ENCODE data around the gene TET1. TPM values are rescaled to one million over a fixed set of nuclear protein-coding genes. Genes with fewer than 3 reads are reported as not detected.
"Not testable (repeated sequence)": the region's sequence is repeated elsewhere in the genome, so short reads cannot be mapped to it uniquely, and the experiment has no call there.

Gene TET1
- 0.35 and 3.1 TPM in 2 replicates for total RNA-seq

DNA sequence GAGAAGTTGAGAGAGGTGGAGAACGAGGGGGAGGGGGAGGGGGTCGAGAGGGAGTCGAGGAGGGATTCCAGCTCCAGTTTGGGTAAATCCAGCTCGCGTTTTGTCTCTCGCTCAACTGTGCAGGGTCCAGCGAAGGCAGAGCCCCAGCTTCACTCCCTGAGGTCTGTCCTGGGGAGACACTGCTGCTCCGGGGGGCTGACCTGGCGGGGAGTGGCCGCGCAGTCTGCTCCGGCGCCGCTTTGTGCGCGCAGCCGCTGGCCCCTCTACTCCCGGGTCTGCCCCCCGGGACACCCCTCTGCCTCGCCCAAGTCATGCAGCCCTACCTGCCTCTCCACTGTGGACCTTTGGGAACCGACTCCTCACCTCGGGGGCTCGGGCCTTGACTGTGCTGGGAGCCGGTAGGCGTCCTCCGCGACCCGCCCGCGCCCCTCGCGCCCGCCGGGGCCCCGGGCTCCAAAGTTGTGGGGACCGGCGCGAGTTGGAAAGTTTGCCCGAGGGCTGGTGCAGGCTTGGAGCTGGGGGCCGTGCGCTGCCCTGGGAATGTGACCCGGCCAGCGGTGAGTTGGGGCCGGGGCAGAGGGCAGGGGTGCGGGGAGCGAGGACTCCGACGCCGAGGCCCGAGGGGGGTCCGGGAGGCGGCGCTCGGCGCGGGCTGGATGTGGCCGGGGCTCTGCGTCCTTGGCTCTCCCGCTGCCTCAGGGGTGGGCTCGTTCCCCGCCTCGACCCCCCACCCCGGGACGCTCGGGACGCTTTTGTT, at the start of gene TET1:
TSS of gene TET1 (plus strand) at position 152 of the 757 bp plus-strand sequence. CDS start 12,002 bp downstream, outside the sequence.
- no peak for DNase-seq (ENCODE audit: low read depth)

DNA sequence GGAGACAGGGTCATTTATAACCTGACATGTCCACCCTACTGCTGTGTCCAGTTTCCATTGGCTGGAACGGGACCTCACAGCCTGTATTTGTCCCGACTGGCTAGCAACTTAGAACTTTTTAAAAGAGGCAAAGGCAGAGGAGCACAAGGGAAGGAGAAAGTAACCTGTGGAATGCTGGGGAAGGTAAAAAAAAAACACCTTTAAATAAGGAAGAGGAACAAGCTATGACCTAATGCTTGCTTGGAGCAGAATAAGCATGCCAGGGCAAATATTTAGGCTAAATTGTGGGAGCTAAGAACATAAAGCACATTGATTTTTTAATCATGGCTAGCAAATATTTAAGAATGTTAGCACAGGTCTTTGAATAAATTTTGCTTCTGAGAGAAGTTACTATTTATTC, 43.9 kb upstream of the TET1 start:
- not testable (repeated sequence) for DNase-seq (ENCODE audit: low read depth)

DNA sequence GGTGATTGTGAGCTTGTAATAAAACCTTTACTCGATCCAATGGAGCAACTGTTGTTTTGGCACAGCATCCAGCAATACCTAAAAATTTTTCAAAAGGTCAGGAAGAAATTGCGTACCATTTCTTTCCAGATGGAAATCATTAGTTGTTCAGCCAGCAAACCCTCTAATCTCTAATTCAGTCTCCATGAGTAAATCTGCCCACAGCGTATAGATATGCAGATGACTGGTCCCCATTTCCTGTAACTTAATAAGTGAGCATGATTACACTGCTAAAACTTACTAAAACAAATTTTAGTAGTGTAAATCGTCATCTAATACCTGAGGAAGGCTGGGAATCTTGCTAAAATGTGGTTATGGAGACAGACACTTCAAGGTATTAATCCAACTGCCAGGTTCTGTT, 43.4 kb upstream of the TET1 start:
- no peak for DNase-seq (ENCODE audit: low read depth)

DNA sequence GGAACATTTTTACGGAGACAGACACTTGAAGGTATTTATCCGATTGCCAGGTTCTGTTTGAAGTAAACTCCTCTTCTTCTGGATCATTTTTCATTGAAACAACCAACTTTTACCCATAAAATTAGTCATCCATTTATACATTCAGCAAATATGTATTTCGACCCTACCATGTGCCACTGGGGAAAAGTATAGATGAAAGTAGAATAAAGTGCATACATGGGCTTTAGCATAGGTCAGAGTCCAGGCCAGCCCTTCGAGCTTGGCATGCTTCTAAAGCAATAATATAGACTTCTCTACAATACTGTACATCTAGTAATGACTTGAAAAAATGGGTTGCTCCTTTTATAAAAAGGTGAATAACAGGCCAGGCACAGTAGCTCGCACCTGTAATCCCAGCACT, 42.9 kb upstream of the TET1 start:
- DNase-seq (ENCODE audit: low read depth): no peak

DNA sequence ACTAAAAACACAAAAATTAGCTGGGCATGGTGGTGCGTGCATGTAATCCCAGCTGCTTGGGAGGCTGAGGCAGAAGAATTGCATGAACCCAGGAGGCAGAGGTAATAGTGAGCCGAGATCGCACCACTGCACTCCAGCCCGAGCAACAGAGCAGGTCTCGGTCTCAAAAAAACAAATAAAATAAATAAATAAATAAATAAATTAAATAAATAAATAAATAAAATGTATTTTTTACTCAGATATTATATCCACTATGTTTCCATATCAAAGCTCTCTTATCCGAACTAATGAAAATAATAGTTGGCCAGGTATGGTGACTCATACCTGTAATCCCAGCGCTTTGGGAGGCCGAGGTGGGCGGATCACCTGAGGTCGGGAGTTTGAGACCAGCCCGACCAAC, 41.5 kb upstream of the TET1 start:
- DNase-seq (ENCODE audit: low read depth): not testable (repeated sequence)

DNA sequence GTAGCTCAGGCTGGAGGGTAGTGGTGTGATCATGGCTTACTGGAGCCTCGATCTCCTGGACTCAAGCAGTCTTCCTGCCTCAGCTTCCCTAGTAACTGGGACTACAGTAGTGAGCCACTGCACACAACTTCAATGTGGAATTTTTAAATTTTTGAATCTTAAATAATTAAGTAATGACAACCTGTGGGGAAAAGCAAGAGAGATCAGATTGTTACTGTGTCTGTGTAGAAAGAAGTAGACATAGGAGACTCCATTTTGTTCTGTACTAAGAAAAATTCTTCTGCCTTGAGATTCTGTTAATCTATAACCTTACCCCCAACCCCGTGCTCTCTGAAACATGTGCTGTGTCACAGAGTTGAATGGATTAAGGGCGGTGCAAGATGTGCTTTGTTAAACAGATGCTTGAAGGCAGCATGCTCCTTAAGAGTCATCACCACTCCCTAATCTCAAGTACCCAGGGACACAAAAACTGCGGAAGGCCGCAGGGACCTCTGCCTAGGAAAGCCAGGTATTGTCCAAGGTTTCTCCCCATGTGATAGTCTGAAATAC, 34.6 kb upstream of the TET1 start:
- DNase-seq (ENCODE audit: low read depth): not testable (repeated sequence)

DNA sequence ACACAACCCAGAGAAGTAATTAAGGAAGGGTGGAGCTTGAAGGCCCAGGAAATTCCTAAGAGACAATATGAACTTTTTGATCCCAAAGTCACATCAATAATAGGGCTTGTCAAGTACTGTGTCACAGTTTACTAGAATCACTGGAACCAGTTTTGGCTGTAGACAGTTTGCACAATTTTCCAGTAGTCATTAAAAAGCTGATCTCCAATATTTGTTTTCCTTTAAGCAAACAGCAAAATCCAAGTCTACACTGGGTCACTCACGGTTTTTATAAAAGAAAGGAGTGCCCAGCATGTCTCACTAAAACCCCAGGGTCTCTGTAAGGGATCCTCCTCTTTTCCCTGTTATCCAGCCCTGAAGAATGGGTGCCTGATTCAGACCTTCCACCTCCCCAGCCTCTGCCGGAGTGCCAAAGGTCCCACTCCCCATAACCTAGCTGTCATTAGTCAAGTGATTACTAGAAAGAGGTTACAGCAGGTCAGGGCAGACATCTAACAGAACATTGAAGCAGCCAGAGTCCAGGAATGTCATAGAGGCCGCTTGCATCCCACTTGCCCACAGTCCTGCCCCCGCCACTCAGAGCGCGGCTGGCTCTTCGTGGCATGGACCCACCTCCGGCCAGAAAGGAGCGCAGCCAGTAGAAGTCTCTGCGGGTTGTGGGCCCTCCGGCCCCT, 33.4 kb upstream of the TET1 start:
- DNase-seq (ENCODE audit: low read depth): peak; percentile 18

DNA sequence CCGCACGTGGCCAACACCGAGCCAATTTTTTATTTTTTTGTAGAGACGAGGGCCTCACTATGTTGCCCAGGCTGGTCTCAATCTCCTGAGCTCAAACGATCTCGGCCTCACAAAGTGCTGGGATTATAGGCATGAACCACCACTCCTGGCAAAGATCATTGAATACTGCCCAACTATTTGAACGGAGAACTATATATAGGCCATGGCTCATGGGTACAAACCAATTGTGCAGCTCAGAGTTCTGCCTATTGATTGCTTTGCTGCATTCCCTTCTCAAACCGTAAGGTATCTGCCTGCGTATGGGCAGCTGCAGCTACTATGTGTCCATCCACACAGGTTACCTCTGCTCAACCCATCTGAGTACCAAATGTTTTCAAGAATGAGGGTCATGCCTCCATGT, 23.2 kb upstream of the TET1 start:
- no peak for DNase-seq (ENCODE audit: low read depth)

DNA sequence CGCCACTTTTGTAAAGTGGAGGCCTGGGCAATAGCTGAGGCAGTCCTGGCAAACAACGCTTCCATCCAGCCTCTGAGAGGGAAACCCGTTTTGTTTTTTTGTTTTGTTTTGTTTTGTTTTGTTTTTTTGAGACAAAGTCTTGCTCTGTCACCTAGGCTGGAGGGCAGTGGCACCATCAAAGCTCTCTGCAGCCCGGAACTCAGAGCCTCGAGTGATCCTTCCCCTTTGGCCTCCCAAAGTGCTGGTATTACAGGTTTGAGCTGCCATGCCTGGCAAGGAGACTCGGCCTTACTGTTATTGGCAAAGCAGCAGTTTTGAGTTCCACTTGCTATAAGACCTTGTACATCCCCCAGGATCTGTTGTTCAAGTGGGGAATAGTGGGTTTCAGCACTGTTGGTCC, 22.3 kb upstream of the TET1 start:
- DNase-seq (ENCODE audit: low read depth): no peak

DNA sequence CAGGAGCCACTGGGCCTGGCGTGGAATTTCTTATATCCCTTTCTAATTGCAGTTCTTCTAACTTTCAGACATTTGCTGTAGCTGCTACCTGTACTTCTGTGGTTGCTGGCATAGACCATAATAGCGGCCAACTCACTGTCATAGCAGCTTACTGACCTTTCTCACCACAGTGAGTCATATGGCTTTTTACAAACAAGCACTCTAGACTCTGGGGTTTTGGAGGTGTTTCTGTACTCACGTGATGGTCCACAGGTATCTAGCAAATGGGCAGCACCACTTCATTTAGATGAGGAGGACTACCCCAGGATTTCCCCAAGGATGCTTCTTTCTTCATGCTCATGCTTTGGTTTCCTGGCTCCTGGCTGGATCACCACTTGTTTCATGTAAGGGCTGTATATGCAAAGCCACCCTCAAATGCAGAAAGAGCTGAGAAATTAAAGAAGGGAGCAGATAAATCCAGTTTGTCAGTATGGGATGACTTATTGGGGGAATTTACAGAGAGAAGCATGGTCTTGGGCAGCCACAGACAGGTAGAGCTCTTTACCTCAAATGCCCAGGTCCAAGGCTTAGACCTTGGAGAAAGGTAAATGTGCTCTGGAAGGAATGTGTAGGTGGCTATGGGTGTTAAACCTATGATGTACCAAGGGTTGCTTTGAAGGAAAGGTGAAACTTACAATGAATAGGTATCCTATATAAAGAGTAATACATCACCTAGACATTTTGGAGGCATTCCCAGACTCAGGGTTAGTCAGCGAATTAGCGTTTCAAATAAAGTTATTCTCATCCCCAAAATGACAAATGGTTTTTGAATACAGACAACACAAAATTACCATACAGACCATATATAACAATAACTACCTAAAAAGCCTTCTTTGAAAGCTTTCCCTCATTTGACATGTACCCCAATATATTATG, 16.9 kb upstream of the TET1 start:
- peak; percentile 90 for DNase-seq (ENCODE audit: low read depth)

DNA sequence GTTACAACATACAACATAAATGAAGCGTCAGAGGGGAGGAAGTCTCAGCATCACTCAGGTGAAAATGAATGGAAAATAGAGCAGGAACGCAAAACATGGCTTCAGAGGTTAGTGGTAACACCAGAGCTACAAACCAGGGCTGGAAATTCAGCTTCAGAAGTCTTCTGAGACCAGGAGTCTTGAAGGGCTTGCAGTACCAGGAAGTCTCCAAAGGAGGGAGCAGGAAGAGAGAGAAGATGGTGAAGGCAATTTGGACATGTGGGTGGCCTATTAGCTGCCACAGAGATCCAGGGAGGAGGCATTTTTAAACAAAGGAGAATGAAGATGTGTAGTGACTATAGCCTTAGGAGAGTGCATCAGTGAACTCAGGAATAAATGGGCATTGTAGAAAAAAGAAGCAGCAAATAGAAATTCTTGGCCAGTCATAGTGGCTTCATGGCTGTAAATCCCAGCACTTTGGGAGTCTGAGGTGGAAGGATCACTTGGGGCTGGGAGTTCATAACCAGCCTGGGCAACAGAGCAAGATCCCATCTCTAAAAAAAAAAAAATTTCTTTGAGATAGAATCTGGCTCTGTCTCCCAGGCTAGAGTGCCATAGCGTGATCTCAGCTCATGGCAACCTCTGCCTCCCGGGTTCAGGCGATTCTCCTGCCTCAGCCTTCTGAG, 9.3 kb upstream of the TET1 start:
- DNase-seq (ENCODE audit: low read depth): peak; percentile 80

DNA sequence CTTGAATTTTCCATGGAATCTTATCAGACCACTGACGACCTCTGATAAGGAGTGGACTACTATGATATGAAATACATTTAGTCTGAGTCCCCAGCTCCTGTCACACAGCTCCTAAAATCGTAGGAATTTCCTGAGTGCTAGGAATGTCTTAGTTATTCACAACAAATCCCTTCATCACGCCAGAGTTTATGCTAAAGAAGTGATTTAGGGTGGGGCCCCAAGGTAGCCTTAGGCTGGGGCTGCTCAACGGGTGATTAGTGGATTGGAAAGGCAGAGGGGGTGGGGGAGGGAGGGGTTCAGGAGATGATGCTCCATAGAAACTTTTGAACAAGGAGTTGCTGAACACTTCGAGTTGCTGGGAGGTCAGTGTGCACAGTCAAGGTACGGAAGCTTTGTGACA, 7.0 kb upstream of the TET1 start:
- DNase-seq (ENCODE audit: low read depth): peak; percentile 23

DNA sequence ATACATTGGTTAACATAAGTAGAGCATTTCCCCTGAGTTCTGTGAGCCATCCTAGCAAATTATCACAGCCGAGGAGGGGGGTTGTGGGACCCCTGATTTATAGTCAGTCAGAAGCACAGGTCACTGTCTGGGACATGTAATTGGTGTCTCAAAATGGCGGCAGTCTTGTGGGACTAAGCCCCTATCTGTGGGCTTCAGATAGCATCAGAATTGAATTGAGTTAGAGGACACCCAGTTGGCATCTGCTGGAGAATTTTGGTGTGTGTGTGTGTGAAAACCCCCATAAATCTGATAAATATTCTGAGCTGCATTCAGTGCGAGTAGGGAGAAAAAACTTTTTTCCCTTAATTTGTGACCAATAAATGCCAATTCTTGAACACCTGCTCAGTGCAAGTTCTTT, 6.5 kb upstream of the TET1 start:
- DNase-seq (ENCODE audit: low read depth): no peak

DNA sequence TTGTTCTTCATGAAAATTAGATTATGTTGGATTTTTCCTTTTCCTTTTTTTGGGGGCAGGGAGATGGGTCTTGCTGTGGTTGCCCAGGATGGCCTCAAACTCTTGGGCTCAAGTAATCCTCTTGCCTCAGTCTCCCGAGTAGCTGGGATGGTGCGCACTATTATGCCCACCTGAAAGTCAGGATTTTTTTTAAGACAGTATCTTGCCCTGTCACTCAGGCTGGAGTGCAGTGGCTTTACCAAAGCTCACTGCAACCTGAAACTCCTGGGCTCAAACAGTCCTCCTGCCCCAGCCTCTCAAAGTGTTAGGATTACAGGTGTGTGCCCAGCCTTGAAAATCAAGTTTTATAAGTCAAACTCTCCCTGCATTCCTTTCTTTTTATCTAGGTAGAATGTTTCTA, 1.7 kb upstream of the TET1 start:
- DNase-seq (ENCODE audit: low read depth): no peak

DNA sequence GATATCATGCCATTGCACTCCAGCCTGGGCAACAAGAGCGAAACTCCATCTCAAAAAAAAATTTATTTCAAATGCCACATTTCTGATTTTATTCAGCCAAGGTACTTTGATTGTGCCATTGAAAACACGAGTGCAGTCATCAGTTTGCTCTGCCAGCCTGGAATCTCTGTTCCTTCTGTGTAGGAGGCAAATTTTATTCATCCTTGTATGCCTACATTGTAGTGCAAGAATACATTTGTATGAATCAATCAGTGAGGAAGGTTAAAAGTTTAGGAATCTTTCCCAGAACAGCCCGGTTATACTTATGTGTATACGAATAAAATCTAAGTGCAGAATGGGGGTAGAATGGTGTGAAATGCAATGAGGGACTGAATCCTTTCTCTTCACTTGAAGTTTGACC, 886 bp upstream of the TET1 start:
- no peak for DNase-seq (ENCODE audit: low read depth)

DNA sequence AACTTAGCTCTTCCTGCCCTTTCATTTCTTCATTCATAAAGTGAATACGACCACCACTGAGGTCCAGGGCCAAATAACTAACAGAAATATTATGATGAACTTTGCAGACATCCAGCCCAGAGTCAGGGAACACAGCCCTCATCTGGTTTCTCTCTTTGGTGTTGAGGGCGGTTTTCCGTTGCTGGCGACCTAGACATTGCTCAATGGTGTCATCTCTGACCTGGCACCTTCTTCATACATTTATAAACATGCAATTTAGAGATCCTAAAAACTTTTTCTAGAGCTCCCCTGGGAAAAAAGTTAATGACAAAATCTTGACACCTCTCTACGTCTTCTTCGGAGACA, 324 bp upstream of the TET1 start:
- no peak for DNase-seq (ENCODE audit: low read depth)

DNA sequence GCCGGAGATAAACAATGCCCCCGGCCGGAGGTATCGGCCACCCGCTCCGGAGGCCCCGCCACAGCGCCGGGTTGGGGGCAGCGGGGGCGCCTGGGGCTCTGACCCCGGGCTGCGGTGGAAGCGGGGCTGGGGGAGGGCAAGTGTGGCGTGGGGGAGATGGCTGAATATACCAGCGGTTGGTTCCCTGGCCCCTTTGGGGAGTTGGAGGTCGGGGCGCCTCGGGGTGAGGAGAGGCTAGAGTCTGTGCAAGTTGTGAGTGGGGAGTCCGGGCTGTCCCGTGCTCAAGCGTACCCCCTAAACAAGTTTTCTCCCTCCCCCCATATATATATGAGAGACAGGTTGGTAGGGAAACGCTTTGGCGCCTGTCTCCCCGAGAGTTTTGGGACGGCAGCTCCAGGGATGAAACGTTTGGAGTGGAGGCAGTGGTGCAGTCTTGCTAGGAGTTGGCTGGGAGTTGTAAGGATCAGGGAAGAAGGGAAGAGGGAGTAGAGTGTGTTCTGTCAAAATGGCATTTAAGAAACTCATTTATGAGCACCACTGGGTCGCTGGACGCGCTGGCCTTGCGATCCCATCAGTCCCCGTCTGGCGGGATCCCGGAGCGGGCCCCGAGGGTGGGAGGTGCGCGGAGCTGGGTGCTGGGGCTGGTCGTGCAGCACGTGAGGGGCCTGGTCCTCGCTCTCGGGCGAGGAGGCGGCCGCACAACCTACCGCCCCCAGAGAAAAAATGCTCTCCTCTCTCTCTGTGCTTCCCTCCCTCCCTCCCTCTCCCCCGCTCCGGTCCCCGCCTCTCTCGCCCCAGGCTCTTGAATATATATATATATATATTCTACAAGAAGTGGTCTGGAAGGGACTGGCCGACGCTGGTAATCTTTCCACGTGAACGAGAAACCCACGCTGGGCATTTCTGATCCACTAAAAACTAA, 1.1 kb downstream of the TET1 start:
- no peak for DNase-seq (ENCODE audit: low read depth)

DNA sequence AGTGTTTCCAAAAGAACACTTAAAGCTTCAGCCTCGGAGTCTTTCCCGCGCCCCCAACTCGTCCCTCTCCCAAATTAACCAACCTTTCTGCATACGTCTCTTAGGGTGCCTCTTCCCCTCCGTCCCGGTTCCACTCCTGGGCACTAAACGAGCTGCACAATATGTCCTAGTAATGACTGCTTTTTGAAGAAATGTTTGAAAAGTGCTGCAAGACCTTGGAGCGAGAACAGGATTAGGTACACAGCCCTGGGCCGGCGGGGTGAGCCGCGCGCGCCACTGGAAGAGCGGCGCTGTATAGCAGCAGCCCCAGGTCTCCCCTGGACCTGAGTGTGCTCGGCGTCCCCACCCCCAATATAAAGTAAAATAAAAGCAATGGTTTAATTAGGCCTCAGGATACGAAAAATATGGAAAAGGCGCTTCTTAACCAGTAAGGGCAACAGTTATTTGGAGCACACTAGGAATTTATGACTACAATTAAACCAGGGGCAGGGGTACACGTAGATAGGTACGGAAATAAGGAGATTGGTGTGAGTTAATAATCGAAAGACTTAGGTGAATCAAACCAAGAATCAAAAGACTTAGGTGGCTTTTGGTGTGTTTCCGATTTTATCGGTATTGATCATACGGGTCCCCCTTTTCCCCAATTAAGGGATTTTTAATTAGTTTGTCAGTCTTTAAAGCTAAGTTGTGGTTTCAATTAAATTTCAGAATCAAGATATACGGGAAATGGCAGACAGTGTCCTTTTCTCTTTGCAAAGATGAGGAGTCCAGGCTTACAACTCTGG, 1.9 kb downstream of the TET1 start:
- DNase-seq (ENCODE audit: low read depth): no peak

DNA sequence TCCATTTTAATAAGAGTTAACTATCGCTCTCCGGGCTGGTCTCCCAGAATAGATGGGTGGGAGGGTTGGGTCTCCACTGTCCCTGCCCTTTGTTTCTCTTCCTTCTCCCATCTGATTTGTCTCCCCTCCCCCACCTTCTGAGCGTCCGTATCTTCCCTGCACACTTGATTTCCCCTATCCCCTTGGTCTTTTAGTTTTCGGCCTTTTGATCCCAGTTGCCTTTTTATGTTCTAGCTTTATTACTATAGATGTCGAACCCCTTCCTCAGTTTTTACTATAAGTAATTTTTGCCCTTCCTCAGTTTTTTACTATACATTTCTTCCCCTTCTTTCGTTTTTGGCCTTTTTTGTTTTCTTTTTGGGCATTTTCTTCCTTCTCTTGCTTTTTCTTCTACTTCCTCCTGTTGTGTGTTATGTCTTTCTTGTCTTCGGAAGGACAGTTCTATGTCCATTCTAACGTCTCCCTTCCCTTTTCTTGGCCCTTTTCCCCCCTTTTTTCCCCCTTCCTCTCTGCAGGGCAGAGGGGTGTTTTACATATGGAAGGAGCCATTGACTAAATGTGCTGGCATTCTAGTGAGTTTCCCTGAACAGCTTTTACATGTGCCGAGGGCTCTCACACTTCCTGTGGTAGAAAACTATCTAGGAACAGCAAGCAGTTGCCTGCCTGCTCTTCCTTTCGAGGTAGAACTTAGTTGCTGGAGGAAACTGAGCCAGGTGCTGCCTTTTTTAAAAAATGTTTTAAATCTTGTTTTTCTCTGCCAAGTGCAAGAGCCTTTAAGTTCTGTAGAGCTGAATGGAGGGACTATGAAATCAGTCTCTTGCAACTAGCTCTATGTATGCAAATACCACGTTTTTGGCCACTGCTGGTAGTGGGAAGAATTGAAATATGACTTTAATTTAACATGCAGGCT, 2.8 kb downstream of the TET1 start:
- no peak for DNase-seq (ENCODE audit: low read depth)
